GM12878 (cell line): ENCODE results near the gene JAML. TPM values are rescaled to one million over a fixed set of nuclear protein-coding genes. Genes with fewer than 3 reads are reported as not detected.

Source experiments
- ATAC-seq: fragments of 200-7000 bp; cut with Tn5 transposase; 3 replicates; pipeline ENCODE4 v1.9.1; 2020; ENCODE audit warnings: mild to moderate bottlenecking, moderate library complexity
- BruUV-seq: library from RNA; stranded (reverse); fragments of 400-500 nt; replicated peaks from 2 replicates; lab custom pipeline; 2021; lab: Mats Ljungman, UMichigan
- CTCF ChIA-PET: fragments of 300-600 bp; sonication (Branson Sonifier 250); formaldehyde crosslinking; extraction: SDS; loops from one replicate; lab custom pipeline; 2021; ENCODE audit warnings: inconsistent platforms; lab: Yijun Ruan, JAX
- POLR2A ChIA-PET: fragments of 350-600 bp; formaldehyde crosslinking; extraction: SDS; loops from one replicate; lab custom pipeline; 2021; ENCODE audit warnings: inconsistent platforms; lab: Charles Lee
- RAD21 ChIA-PET: fragments of 300-600 bp; sonication (Branson Sonifier 250); formaldehyde crosslinking; loops from one replicate; lab custom pipeline; 2023; ENCODE audit warnings: antibody characterized with exemption; ENCODE audit not compliant: unreplicated experiment; lab: Charles Lee
- SMC1A ChIA-PET: fragments of 300-600 bp; sonication (Branson Sonifier 250); formaldehyde crosslinking; loops from one replicate; lab custom pipeline; 2023; ENCODE audit not compliant: unreplicated experiment, uncharacterized antibody; lab: Charles Lee
- DNase-seq: peaks from one replicate; pipeline ENCODE4 v3.0.0-alpha.2; 2011; ENCODE audit warnings: low read depth, low spot score
- FAIRE-seq: peaks from 3 replicates; lab custom pipeline; 2011; peaks lifted over from hg19 to GRCh38; lab: Jason Lieb, UNC
- H2AFZ ChIP-seq: 2 replicates; pipeline ENCODE4 v1.6.0; 2011; ENCODE audit warnings: low read depth, low read length, control low read depth; ENCODE audit not compliant: control insufficient read depth
- H3K27ac ChIP-seq: 2 replicates; pipeline ENCODE4 v1.5.1; 2011; ENCODE audit warnings: control low read depth; ENCODE audit not compliant: control insufficient read depth, insufficient read depth
- H3K27me3 ChIP-seq, 2 experiments: replicated peaks in 1 of 2; 2 replicates each; pipeline versions ENCODE4 v1.6.0 to v1.6.1; 2011; ENCODE audit warnings: low read length in 1 of 2; ENCODE audit not compliant: control insufficient read depth in 2 of 2, insufficient read depth in 2 of 2
- H3K36me3 ChIP-seq, 2 experiments: 2 replicates each; pipeline ENCODE4 v1.5.1; 2011; ENCODE audit warnings: low read length in 1 of 2; ENCODE audit not compliant: control insufficient read depth in 2 of 2, insufficient read depth in 2 of 2
- H3K4me1 ChIP-seq: 2 replicates; pipeline ENCODE4 v1.6.1; 2011; ENCODE audit warnings: mild to moderate bottlenecking, low read length, moderate library complexity, mixed read lengths; ENCODE audit not compliant: control insufficient read depth, insufficient read depth
- H3K4me2 ChIP-seq: 2 replicates; pipeline ENCODE4 v1.6.0; 2011; ENCODE audit warnings: control low read depth; ENCODE audit not compliant: control insufficient read depth, insufficient read depth
- H3K4me3 ChIP-seq: fragments of 200-600 bp; sonication (generic); 2 replicates; pipeline ENCODE4 v1.5.1; 2016
- H3K79me2 ChIP-seq: 2 replicates; pipeline ENCODE4 v1.6.0; 2011; ENCODE audit warnings: low read length; ENCODE audit not compliant: control insufficient read depth, insufficient read depth
- H3K9ac ChIP-seq: 2 replicates; pipeline ENCODE4 v1.8.0; 2011; ENCODE audit warnings: low read length, control low read depth, mixed read lengths; ENCODE audit not compliant: control insufficient read depth, insufficient read depth
- H3K9me3 ChIP-seq: replicated peaks from 3 replicates; pipeline ENCODE4 v1.5.1; 2011; ENCODE audit warnings: mild to moderate bottlenecking, low read length; ENCODE audit not compliant: control insufficient read depth, insufficient read depth
- H4K20me1 ChIP-seq: 2 replicates; pipeline ENCODE4 v1.6.0; 2011; ENCODE audit not compliant: control insufficient read depth, insufficient read depth
- PBX3 ChIP-seq: IDR thresholded peaks from 2 replicates; pipeline ENCODE4 v1.6.1; 2011; ENCODE audit warnings: mild to moderate bottlenecking, low read depth, low read length, moderate library complexity; ENCODE audit not compliant: insufficient replicate concordance
- POLR2AphosphoS5 ChIP-seq: IDR thresholded peaks from 2 replicates; pipeline ENCODE4 v1.6.1; 2011; ENCODE audit warnings: mild to moderate bottlenecking, low read length, inconsistent platforms
- RELA ChIP-seq: fragments of 450-650 bp; IDR thresholded peaks from 2 replicates; pipeline ENCODE4 v1.8.0; 2014; ENCODE audit warnings: borderline replicate concordance; ENCODE audit not compliant: partially characterized antibody
- ZSCAN29 ChIP-seq: fragments of 450-650 bp; IDR thresholded peaks from 2 replicates; pipeline ENCODE4 v1.6.1; 2017; ENCODE audit warnings: mild to moderate bottlenecking, moderate library complexity
- WGBS: methylation state at CpG from one replicate; pipeline ENCODE4 v1.1.6; 2016; ENCODE audit warnings: low lambda C conversion rate; ENCODE audit not compliant: insufficient replicate concordance, insufficient coverage; ENCODE audit errors: missing lambda C conversion rate; 5-methylcytosine and 5-hydroxymethylcytosine counted together
- in situ Hi-C: fragments of 300-500 bp; cut with MboI; formaldehyde crosslinking; loops from 9 replicates; pipeline ENCODE4 v1.14.3; 2018; ENCODE audit warnings: mixed read lengths
- intact Hi-C: fragments of 100-400 bp; cut with micrococcal nuclease; formaldehyde crosslinking; loops from one replicate; pipeline ENCODE4 v1.14.2; 2022; ENCODE audit not compliant: unreplicated experiment
- polyA plus RNA-seq, 11 experiments: library from polyadenylated mRNA; depleted of rRNA in 4 of 11; unstranded in 6 of 11; stranded (reverse) in 5 of 11; fragments of >200 nt; fragmentation: Nextera tagmentation in 4 of 11; fragmentation: Illumina TruSeq in 1 of 11; extraction: Ambion mirVana in 4 of 11; extraction: Trizol in 1 of 11; gene quantifications; 1 replicate in 1 of 11; 2 replicates in 10 of 11; pipeline versions ENCODE4 v1.2.1 to v1.2.3, GENCODE V29; 2011 to 2016; ENCODE audit warnings: inconsistent platforms in 2 of 11, missing spikeins in 2 of 11, low read depth in 1 of 11
- total RNA-seq, 4 experiments: library from RNA; depleted of rRNA in 3 of 4; stranded (reverse); fragments of >200 nt in 3 of 4; fragmentation: Illumina TruSeq in 1 of 4; extraction: Trizol in 1 of 4; gene quantifications; 2 replicates each; pipeline versions ENCODE4 v1.2.1 to v1.2.3, GENCODE V29; 2013 to 2021

The JAML gene
- total and polyA plus RNA-seq, 10 of the 15 experiments (the other 5 are each of a cell fraction or from before 2014, with no cell fraction given) = 0.60 to 8.1 (median 3.5) TPM

- BruUV-seq = no TSS peak
- in situ Hi-C loops (no loop called here), intact Hi-C loops (no loop called here)
- Histone ChIP-seq H3K27me3 (peaks cover 22 to 32% of the 10 kb centered on the region in 2 experiments), H3K27ac (no peak overlapping the region), H3K9me3 (no peaks in the 10 kb centered on the region), H3K4me2 (no peak overlapping the region), H3K4me3 (no peak overlapping the region), H2AFZ (no peak overlapping the region), H3K9ac (no peak overlapping the region), H4K20me1 (no peaks in the 10 kb centered on the region), H3K36me3 (no peaks in the 10 kb centered on the region), H3K4me1 (no peaks in the 10 kb centered on the region), H3K79me2 (no peaks in the 10 kb centered on the region)
- TF ChIP-seq PBX3 = no peak
- no peak for TF ChIP-seq RELA
- ATAC-seq = no peak; the same call in 2 of the 3 replicates
- no peak for DNase-seq
- no peak for FAIRE-seq
- ChIA-PET CTCF (interaction anchor here (1.3 kb wide), 1 partner anchor 20 kb away, joined by 3 read pairs; no protein-coding TSS in a partner anchor), RAD21 (interaction anchor here (0.9 kb wide), 1 partner anchor 20 kb away, joined by 4 read pairs; no protein-coding TSS in a partner anchor), POLR2A (no interaction called here), SMC1A (interaction anchor here (0.5 kb wide), 1 partner anchor 76 kb away, joined by 5 read pairs; no protein-coding TSS in a partner anchor)
- WGBS = 15% methylated on average over 5 of the region's 5 CpGs
Observed at GRCh38 chr11:118151431-118151830, 73.4 kb downstream of the JAML start.

GRCh38 chr11:118149493-118149892 lies 75.3 kb downstream of the JAML start:
- Histone ChIP-seq H3K36me3 (no peaks in the 10 kb centered on the region), H4K20me1 (no peaks in the 10 kb centered on the region), H3K79me2 (no peaks in the 10 kb centered on the region), H3K9me3 (no peaks in the 10 kb centered on the region), H3K9ac (no peak overlapping the region), H3K4me1 (no peaks in the 10 kb centered on the region), H3K4me3 (no peak overlapping the region), H3K27me3 (peaks cover 19 to 23% of the 10 kb centered on the region in 2 experiments), H2AFZ (no peak overlapping the region), H3K27ac (no peak overlapping the region), H3K4me2 (no peak overlapping the region)
- intact Hi-C loops (loop anchor here (5.0 kb wide), 3 partner anchors 203 to 418 kb away; partner anchors contain the start of gene IFT46), in situ Hi-C loops (no loop called here)
- POLR2A ChIA-PET = no interaction called here
- CTCF ChIA-PET = interaction anchor here (0.9 kb wide), 1 partner anchor 22 kb away, joined by 6 read pairs; no protein-coding TSS in a partner anchor
- no TSS peak for BruUV-seq
- 0% methylated on average over 1 of the region's 1 CpG for WGBS
- SMC1A ChIA-PET = interaction anchor here (1.0 to 7.6 kb wide), 3 partner anchors 18 to 146 kb away, joined by 3 to 49 read pairs (median 3); no protein-coding TSS in a partner anchor
- RAD21 ChIA-PET = interaction anchor here (7.7 kb wide), 1 partner anchor 21 kb away, joined by 52 read pairs; no protein-coding TSS in a partner anchor
- ATAC-seq (no peak), DNase-seq (no peak), FAIRE-seq (no peak)
- TF ChIP-seq ZSCAN29 = no peak
- no peak for TF ChIP-seq POLR2AphosphoS5
